ENCODE data around the gene NOLC1.

- TF ChIP-seq CTCF (IDR thresholded peaks at IDR 0.05), result no peak
- TF ChIP-seq POLR2A (IDR thresholded peaks at IDR 0.05; ENCODE audit: low read depth), result no peak
Observed at GRCh38 chr10:102111276-102111675, 40.9 kb upstream of the NOLC1 start.
